Fibroblast of the aortic adventitia (primary cell): ENCODE results near the gene CCKAR. TPM values are rescaled to one million over a fixed set of nuclear protein-coding genes. Genes with fewer than 3 reads are reported as not detected.

ENCODE experiments used
- DNase-seq: peaks from one replicate; pipeline ENCODE4 v3.0.0-alpha.2; 2010; ENCODE audit warnings: low read depth
- H3K4me3 ChIP-seq: 2 replicates; pipeline ENCODE4 v1.5.1; 2011; ENCODE audit warnings: low read depth, mild to moderate bottlenecking, control low read depth, low read length, moderate library complexity
- CTCF ChIP-seq: IDR thresholded peaks from 2 replicates; pipeline ENCODE4 v1.5.1; 2011; ENCODE audit warnings: mild to moderate bottlenecking, low read length, control low read depth, inconsistent platforms; ENCODE audit not compliant: insufficient read depth
- total RNA-seq: library from RNA; depleted of rRNA; stranded (reverse); fragments of >200 nt; gene quantifications from 2 replicates; pipeline ENCODE4 v1.2.3, GENCODE V29; 2012; ENCODE audit warnings: low replicate concordance

CCKAR gene
- total RNA-seq, 1 donor = 3.1 TPM

- TF ChIP-seq CTCF = no peak
- H3K4me3 ChIP-seq = no peak overlapping the region
- peak; percentile 61 for DNase-seq
Observed at GRCh38 chr4:26525136-26525770, 35.0 kb upstream of the CCKAR start.

- no peak for TF ChIP-seq CTCF
- no peak for DNase-seq
- H3K4me3 ChIP-seq = no peak overlapping the region
Observed at GRCh38 chr4:26524011-26524410, 33.7 kb upstream of the CCKAR start.

- peak; percentile 73 for DNase-seq
Observed at GRCh38 chr4:26522478-26522877, 32.2 kb upstream of the CCKAR start.

GRCh38 chr4:26520728-26521450, 30.6 kb upstream of the CCKAR start:
- H3K4me3 ChIP-seq = no peak overlapping the region
- no peak for TF ChIP-seq CTCF
- DNase-seq = peak; percentile 65

More at GRCh38 chr4:26522478-26522877, 32.2 kb upstream of the CCKAR start:
- TF ChIP-seq CTCF = no peak
- H3K4me3 ChIP-seq = no peak overlapping the region

GRCh38 chr4:26515936-26516335, 25.7 kb upstream of the CCKAR start:
- DNase-seq = no peak
- no peak for TF ChIP-seq CTCF
- H3K4me3 ChIP-seq = no peak overlapping the region

- DNase-seq = peak; percentile 29
- no peak for TF ChIP-seq CTCF
- no peak overlapping the region for H3K4me3 ChIP-seq
Observed at GRCh38 chr4:26510334-26510964, 20.2 kb upstream of the CCKAR start.
